NCI-H1436 treated with DMSO at 0.1 percent for 48 hours (cell line): ENCODE data around the gene ELL2.

Experiments used
- DNase-seq: peaks from one replicate; lab custom pipeline; 2025; lab: John Stamatoyannopoulos, UW

Gene ELL2

GRCh38 chr5:95983080-95983479, 21.4 kb upstream of the ELL2 start:
- DNase-seq, result no peak

GRCh38 chr5:95976606-95977005, 15.0 kb upstream of the ELL2 start:
- no peak for DNase-seq

GRCh38 chr5:95975703-95976102, 14.1 kb upstream of the ELL2 start:
- no peak for DNase-seq

GRCh38 chr5:95973793-95974325, 12.2 kb upstream of the ELL2 start:
- no peak for DNase-seq

- DNase-seq, result no peak
Measured at GRCh38 chr5:95972196-95972595, 10.5 kb upstream of the ELL2 start.

- no peak for DNase-seq
Measured at GRCh38 chr5:95970359-95970704, 8.7 kb upstream of the ELL2 start.

GRCh38 chr5:95969651-95970358, 8.2 kb upstream of the ELL2 start:
- DNase-seq, result no peak

GRCh38 chr5:95969055-95969454, 7.4 kb upstream of the ELL2 start:
- DNase-seq, result no peak

GRCh38 chr5:95967236-95967635, 5.6 kb upstream of the ELL2 start:
- DNase-seq, result no peak

GRCh38 chr5:95966005-95966404, 4.4 kb upstream of the ELL2 start:
- no peak for DNase-seq

GRCh38 chr5:95963650-95964410, 2.2 kb upstream of the ELL2 start:
- no peak for DNase-seq

GRCh38 chr5:95962785-95963184, 1.1 kb upstream of the ELL2 start:
- DNase-seq, result no peak

GRCh38 chr5:95962475-95962773, 773 bp upstream of the ELL2 start:
- DNase-seq, result no peak

- no peak for DNase-seq
Measured at GRCh38 chr5:95960667-95961616, 709 bp downstream of the ELL2 start.

- DNase-seq, result no peak
Measured at GRCh38 chr5:95959888-95960666, 1.6 kb downstream of the ELL2 start.

- DNase-seq, result no peak
Measured at GRCh38 chr5:95959051-95959887, 2.4 kb downstream of the ELL2 start.

- DNase-seq, result no peak
Measured at GRCh38 chr5:95958310-95959014, 3.2 kb downstream of the ELL2 start.

GRCh38 chr5:95957561-95958203, 4.0 kb downstream of the ELL2 start:
- no peak for DNase-seq

GRCh38 chr5:95956900-95957293, 4.8 kb downstream of the ELL2 start:
- no peak for DNase-seq
